ENCODE results near the gene NRXN3.

GRCh38 chr14:78829274-78829673 is 659.1 kb downstream of the NRXN3 start:
- no peak for TF ChIP-seq TCF12 (IDR thresholded peaks at IDR 0.05)
- no peak for TF ChIP-seq TCF12 (CRISPR knock-in tag; IDR thresholded peaks at IDR 0.05)
- no peak for TF ChIP-seq CTCF (CRISPR knock-in tag; IDR thresholded peaks at IDR 0.05)
- TF ChIP-seq NFKBIZ (CRISPR knock-in tag; IDR thresholded peaks at IDR 0.05): no peak
- TF ChIP-seq ZKSCAN1 (IDR thresholded peaks at IDR 0.05; ENCODE audit: low read length): no peak
- no peak for TF ChIP-seq HDAC6 (IDR thresholded peaks at IDR 0.05; ENCODE audit: low read depth, low read length)
- TF ChIP-seq ZNF816 (CRISPR knock-in tag; IDR thresholded peaks at IDR 0.05; ENCODE audit: borderline replicate concordance): no peak
- TF ChIP-seq PHF21A (CRISPR knock-in tag; IDR thresholded peaks at IDR 0.05): no peak
- no peak for TF ChIP-seq AGO1 (IDR thresholded peaks at IDR 0.05; ENCODE audit: low read depth, low read length, poor library complexity, severe bottlenecking)
- no peak for TF ChIP-seq STAT6 (CRISPR knock-in tag; IDR thresholded peaks at IDR 0.05; ENCODE audit: borderline replicate concordance)
- TF ChIP-seq ZNF232 (CRISPR knock-in tag; IDR thresholded peaks at IDR 0.05; ENCODE audit: borderline replicate concordance): no peak

All from HepG2 (cell line).